CD4-positive, alpha-beta T cell treated with Interleukin-4 for 1 hour (primary cell): ENCODE measurements around the gene GALNS.

Experiments
- DNase-seq, 2 donors: peaks; one replicate each; pipeline ENCODE4 v3.0.0-alpha.2; 2020 to 2022

Gene GALNS

DNA sequence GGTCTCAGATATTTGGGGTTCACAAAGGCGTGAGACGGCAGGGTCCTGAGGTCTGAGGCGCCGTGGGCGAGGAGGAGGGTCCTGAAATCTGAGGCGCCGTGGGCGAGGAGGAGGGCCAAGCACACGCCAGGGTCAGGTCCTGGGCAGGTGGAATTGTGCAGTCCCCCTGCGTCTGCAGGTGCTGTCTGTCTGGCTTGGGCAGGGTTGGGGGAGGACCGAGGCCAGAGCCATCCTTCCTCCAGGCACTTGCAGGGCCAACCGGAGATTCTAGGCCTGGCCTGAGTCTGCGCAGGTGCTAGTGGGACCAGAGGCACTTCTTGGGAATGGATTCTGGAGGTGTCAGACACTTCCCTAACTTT lies 42.6 kb downstream of the GALNS start:
- DNase-seq: no peak

DNA sequence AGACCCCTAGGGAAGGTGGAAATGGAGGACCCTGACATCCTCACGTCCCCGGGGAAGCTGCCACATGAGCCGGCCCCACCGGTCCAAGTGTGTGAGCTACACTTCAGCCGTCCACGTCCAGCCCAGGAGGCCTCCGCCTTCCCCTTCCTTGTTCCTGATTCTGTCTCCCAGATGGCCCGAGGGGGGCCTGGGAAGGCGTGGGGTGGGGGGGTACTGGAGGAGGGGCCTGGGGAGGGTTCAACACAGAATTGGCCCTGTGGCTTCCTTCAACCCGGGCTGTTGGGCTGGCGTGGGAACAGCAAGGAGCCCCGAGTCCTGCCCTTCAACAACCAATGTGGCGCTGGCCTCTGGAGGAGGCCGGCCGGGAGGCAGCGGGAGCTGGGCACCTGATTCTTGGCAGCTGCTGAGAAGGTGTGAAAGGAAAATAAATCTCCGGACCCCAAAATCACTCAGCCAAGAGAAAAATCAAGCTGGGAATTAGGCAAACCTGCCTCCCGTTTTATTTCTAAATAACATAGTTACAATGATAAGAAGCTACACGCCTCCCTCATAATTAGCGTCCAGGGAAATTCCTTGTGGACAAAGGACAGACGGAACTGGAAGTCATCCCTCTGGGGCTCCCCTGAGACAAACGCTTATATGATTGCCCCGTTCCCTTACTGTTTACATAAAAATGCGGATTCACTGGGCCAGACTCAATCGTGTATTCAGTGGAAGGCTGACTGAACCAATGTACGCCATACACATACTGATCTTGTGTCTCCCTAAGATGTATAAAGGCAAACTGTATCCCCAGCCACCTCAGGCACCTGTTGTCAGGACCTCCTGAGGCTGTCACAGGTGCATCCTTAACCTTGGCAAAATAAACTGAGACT lies 43.2 kb downstream of the GALNS start:
- no peak for DNase-seq

DNA sequence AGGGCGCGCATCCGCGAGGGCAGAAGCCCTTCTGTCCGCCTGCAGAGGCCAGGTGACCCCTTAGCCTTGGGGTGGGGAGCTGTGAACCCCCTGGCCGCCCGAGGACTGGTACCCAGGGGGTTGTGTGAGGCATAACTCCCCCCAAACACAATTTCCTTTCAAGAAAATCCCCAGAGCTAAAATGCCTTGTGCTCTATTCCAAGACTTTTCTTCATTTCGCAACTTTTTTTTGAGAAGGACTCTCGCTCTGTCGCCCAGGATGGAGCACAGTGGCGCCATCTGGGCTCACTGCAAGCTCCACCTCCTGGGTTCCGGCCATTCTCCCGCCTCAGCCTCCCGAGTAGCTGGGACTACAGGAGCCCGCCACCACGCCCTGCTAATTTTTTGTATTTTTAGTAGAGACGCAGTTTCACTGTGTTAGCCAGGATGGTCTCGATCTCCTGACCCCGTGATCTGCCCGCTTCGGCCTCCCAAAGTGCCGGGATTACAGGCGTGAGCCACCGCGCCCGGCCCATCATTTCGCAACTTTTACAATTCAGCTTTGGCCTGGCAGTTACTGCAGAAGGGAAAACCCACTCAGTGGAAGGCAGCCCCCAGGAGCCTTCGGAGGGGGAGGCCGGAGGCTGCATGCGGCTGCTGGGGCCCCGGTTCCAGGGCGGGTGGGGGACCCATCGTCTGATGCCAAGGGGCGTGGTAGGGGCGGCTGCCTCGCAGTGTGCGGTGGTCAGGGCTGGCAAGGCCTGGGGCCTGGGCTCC lies 44.1 kb downstream of the GALNS start:
- DNase-seq: no peak

DNA sequence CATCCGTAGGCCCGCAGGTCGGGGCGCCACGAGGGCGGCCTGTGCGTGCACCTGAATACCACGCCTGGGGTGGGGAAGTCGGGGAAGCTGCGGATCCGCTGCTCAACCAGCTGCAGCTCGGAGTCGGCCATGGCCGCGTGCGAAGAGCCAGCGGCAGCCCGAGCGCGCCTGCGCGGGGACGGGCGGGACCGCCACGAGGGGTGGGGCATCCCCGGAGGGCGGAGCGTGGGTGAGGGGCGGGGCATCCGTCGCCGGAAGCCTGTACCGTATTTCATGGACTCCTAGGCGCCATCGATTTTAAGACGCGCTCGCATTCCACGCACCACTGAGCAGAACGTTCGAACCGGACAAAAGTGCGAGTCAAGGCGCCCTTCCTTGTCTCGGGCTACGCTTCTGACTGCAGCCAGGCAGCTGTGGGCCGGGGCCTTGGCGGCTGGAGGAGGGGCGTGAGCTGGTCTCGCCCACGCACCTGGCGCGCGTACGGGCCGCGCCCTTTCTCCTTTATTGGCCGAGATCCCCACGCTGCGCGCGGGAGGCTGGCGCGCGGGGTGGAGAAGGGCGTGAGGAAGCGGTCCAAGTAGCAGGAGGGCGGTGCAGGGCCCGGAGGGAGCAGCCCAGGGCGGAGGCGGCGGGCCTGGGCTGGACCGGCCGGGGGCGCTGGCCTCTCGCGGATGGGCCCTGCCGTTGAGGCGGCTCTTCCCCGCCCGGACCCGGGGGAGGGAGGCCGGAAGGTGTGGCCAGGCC lies 44.8 kb downstream of the GALNS start, which contains the start of gene APRT:
Gene APRT (minus strand): TSS at position 160 of the 744 bp plus-strand sequence. CDS start 29 bp downstream, at position 131.
- peak; percentile 95 to 96 for DNase-seq

DNA sequence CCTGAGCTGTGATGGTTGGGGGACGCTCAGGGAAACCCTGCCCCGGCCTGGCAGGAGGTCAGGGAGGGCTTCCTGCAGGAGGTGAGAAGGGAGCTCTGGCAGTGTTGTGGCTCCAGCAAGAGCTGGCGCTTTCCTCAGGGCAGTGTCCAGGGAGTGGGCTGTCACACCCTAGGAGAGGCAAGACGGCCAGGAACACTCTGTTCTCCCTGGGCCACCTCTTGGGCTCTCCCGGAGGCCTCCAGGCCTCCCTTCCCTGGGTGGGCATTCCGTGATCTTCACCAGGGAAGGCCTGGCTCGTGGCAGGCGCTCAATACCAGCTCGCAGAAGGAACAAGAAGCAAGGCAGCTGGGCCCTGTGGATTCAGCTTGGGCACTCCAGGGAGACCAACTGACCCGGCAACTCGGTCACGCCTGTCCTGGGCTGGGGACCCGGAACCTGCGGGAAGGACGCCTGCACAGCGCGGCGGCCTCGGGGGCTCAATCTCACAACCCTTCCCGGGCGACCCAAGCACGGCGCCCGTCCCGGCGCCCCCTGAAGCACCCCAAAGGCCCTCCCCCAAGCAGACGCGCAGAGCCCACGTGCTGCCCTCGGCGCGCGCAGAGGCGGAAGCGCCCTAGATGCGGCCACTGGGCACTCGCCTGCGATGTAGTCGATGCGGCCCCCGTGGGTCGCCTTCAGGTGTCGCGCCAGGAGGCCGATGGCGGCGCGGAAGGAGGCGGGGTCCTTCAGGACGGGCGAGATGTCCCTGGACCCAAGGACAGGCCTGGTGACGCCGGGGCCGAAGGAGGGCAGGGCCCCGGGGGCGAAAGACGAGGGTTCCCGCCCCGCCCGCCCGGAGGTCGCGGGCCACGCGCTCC lies 45.6 kb downstream of the GALNS start:
- peak; percentile 65 to 71 for DNase-seq

DNA sequence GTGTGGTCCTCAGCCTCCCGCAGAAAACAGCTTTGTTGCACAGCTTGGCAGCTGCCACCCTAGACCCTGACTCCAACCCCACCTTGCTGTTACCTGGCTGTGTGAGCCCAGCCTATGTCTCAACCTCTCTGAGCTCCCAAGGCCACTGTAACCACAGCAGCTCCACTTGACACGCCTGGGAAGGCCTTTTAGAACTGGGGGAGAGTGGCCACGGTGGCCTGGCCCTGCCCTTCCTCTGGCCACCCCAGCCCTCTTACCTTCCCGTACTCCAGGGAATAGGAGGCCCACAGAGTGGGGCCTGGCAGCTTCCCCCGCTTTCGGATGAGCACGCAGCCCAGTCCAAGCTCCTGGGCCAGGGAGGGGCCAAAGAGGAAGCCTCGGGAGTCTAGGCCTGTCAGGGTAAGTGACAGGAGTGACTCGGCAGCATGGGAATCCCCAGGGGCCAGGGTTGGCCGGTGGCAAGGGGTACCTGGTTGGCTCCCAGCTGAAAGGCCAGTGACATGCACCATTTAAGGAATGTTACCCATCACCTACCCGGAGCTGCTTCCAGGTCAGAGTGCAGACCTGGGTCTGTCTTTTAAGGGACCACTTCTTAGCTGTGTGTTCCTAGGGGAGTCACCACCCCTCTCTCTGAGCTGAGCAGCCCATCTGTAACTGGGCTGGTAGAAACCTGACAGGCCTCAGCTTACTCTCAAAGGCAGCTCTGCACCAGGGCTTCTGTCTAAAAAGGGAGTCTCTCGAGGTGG lies 46.4 kb downstream of the GALNS start:
- peak in 1 of 2 donors; percentile 36 for DNase-seq

DNA sequence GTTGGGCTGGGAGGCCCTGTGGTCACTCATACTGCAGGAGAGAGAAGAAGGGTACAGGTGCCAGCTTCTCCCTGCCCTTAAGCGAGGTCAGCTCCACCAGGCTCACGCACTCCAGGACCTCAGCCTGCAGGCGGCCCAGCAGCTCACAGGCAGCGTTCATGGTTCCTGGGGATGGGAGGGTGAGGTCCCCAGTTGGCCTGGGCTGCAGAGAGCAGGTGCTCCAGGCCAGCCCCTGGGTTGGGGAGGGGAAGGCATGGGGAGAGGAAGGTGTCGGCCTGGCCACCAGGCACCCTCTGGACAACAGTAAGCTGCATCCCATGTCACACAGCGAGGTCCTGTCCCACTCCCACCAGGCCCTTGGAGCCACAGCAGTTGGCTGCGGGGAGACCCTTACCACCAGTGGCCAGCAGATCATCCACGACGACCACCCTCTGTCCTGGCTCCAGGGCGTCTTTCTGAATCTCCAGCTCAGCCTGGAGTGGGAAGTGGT lies 47.0 kb downstream of the GALNS start:
- DNase-seq: no peak

DNA sequence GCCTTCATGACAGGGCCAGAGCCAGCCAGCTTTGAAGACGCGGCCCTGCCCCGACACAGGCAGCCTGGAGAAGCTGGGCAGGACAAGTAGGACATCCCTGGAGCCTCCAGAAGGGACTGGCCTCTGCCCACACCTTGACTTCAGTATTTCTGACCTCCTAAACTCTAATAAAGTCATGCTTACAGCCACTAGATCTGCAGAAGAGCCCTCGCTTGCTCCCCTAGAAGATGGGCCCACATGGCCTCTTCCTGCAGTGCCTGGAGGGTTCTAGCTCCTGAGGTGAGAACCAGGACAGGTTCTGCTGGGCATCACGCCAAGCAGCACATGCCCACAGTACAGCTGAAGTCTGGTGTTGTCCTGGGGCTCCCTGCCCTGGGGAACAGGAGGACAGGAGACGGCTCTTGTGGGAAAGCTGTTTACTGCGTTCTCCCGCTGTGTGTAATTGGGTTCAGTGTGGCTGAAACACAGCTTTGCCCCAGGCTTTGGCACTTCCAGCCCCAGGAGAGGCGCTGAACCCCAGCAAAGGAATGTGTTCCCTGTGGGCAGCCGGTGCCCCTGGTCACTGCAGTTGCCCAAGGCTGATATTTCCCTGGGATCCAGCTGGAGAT lies 47.6 kb downstream of the GALNS start:
- no peak for DNase-seq

DNA sequence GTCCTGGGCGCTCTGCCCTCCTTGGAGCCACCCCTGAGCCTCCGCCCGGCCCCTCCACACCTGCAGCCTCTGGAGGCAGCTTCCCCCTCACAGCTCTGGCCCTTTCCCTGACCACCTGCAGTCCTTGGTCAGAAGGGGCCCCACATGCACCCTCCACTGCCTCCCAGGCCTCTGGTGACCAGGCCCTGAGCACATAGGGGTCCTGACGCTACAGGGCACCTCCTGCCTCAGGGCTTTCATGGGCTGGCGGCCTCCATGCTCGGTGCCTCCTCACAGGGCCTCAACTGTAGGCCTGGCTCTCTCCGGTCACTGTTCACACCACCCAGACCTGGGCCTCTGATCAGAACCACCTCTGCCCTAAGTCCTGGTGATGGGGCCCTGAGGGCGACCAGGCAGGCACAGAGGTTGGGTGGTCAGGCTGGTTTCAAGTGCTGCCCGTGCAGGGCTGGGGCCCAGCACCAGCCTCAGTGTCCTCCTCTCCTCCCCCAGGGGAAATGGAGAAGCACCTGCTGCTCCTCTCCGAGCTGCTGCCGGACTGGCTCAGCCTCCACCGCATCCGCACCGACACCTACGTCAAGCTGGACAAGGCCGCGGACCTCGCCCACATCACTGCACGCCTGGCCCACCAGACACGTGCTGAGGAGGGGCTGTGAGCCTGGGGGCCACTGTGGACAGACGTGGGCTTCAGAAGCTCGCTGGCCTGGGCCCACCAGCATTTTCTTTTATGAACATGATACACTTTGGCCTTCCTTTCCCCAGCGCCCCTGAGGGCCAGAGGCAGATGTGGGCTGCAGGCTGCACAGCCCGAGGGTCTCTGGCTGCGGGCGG lies 48.9 kb downstream of the GALNS start:
- DNase-seq: no peak

DNA sequence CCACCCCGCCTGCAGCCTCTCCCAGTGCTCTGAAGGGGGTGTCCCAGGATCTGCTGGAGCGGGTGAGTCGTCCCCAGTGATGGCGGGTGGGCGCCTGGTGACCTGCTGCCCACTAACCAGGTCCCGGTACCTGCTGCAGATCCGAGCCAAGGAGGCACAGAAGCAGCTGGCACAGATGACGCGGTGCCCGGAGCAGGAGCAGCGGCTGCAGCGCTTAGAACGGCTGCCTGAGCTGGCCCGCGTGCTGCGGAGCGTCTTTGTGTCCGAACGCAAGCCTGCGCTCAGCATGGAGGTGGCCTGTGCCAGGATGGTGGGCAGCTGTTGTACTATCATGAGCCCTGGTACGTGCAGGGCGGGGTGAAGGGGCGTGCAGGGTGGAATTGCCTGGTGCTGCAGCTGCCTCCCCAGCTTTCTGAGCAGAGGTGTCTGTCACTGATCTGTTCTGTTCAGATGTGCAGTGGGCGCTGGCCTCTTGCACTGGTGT lies 49.6 kb downstream of the GALNS start:
- DNase-seq: no peak

DNA sequence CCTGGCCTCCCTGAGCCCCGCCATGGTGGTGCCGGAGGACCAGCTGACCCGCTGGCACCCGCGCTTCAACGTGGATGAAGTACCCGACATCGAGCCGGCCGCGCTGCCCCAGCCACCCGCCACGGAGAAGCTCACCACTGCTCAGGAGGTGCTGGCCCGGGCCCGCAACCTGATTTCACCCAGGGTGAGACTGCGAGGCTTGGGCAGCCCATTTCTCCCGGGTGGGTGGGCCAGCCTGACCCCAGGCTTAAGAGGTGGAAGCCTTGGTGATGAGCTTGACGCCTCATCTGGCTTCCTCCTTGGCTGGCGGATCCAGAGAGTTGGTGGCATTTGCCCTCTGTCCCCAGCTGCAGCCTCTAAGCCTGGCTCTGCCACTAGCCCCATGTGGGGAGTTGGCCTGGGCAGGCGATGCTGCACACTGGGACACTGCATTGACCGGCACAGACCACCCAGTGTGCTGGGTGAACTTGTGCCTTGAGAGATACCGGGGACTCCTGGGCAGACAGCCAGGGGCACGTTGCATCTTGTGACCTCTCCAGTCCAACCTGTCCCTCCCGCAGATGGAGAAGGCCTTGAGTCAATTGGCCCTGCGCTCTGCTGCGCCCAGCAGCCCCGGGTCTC lies 50.1 kb downstream of the GALNS start:
- DNase-seq: no peak

DNA sequence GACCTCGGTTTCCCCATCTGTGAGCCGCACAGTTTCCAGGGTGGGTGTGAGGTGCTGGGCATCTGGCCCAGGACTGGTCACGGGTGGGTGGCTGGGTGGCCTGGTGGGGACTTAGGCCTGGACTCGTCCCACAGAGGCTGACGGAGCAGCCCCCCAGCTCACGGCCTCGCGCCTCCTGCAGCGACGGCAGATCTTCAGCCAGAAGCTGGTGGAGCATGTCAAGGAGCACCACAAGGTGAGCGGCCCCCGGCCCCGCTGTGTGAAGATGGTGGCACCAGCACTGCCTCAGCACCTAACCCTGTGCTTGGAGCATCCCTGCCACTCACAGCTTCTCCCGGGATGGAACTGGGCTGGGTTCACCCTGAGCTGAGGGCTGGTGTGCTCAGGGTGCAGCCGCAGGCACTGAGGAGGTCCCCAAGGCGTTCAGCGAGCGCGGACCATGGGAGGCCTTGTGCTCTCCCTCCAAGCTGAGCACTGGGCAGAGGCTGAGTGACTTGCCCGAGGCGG lies 50.8 kb downstream of the GALNS start:
- no peak for DNase-seq

DNA sequence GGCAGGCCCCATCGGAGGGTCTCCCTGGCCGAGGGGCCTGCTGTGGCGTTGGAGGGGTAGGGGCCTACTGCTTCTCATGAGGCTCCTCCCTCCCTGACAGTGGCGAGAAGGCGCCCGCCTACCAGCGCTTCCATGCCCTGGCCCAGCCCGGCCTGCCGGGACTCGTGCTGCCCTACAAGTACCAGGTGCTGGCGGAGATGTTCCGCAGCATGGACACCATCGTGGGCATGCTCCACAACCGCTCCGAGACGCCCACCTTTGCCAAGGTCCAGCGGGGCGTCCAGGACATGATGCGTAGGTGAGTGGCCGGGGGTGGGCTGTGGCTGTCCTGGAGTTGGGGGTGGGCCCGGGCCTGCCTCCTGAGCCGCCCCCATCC lies 51.4 kb downstream of the GALNS start:
- no peak for DNase-seq

DNA sequence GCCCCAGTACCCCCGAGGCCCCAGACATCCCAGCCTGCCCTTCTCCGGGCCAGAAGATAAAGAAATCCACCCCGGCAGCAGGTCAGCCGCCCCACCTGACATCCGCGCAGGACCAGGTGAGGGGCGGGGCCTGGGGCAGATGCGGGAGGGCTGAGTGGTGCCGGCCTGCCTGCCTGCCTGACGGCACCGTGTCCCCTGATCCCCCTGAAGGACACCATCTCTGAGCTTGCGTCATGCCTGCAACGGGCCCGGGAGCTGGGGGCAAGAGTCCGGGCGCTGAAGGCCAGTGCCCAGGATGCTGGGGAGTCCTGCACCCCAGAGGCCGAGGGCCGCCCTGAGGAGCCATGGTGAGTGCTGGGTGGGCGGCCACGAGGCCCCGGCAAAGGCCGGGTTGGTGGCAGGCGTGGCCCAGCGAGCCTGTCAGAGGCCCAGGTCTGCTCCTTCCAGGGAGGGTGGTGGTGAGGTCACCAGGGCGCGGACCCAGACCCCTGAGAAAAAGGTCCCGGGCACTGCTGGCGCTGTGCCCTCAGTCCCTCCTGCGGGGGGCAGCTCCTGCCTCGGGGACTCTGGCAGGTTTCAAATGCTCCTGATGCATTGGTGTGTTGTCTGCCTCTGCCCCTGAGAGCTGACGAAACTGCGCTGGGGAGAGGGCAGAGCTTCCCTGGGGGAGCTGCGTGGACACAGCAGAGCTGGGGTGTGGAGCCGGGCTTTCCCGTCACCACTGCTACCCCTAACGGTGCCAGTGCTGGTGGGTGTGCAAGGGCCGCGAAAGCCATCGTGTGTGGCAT lies 52.0 kb downstream of the GALNS start:
- DNase-seq: no peak

DNA sequence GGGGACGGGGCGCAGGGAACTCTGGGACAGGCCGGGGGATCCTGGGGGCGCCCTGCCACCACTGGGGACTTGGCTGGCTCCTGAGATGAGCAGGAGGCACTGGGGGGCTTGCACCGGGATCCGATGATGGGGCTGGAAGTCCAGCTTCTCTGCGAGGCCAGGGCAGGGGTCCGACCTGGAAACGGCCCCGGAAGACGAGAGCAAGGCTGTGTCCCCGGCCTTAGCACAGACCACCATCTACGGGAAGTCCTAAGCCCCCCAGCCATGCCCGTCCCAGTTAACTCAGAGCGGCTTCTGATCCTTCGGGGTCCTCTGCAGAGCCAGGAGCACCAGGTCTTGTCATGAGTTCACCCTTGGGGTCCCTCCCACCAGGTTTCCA lies 52.6 kb downstream of the GALNS start:
- DNase-seq: no peak

DNA sequence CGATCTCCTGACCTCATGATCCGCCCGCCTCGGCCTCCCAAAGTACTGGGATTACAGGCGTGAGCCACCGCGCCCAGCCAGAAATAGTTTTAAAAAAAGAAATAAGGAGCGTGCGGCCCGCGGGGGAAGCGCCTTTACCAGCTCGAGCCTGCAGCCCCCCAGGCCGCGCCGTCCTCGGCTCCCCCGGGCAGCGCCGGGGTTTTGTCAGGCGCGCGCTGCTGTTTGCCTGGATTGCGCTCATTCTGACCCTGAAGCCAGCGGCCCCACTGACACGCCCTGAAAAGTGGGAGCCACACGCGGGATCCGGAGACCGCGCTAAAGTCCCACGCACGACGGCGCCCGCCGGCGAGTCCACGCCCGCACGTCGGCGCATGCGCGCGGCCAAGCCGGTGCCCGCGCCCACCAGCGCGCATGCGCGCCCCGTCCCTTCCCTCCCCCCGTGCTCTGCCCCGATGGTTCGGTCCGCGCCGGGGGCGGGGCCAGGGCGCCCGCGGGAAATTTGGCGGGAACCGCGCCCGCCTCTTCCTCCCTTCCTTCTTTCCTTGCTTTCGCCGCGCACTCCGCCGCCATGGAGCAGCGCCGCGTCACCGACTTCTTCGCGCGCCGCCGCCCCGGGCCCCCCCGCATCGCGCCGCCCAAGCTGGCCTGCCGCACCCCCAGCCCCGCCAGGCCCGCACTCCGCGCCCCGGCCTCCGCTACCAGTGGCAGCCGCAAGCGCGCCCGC lies 53.3 kb downstream of the GALNS start, which contains the start of gene CDT1:
Gene CDT1 (plus strand): TSS at position 526 of the 724 bp plus-strand sequence. CDS start 43 bp downstream, at position 569.
- peak; percentile 80 to 86 for DNase-seq

DNA sequence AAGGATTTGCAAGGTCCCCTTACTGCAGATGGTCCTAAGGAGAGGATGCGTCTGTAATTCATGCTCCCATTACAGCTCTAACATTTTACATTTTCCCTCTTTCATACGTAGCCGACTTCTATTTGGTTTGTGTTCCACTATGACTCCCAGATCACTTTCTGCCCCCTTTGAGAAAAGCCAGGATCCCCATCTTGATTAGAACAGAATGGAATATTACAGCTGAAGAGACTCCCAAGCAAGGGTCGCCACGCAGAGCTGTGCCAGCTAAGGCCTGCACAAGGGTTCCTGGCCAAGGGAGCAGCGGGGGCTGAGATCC lies 56.5 kb downstream of the GALNS start:
- DNase-seq: no peak
